Stimulated activated CD8-positive, alpha-beta memory T cell treated with anti-CD3 and anti-CD28 coated beads, Interleukin-12 subunit alpha, Interleukin-12 subunit beta, amount 100 ng/mL, for 24 hours (primary cell): ENCODE results near the gene CWC27.
"Not testable (repeated sequence)": the region's sequence is repeated elsewhere in the genome, so short reads cannot be mapped to it uniquely, and the experiment has no call there.

ENCODE experiments used
- DNase-seq: peaks from one replicate; pipeline ENCODE4 v3.0.0-alpha.2; 2020; ENCODE audit errors: extremely low read depth

CWC27 gene

DNA sequence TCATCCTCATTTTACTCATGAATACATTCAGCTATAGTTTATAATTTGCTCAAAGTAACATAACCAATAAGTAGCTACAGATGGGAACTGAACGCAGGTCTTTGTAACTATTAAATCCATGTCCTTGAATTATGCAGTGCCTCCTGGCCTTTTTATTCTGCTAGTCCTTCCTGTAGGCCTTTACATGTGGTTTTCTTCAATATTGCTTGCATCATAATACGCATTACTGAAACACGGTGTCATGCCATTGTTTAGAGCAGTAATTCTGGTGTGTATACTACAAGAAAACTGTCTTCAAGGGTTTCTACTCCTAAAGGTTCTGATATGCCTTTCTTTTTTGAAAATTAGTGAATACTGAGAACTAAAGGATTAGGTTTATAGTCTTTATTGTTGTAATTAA, 20.7 kb downstream of the CWC27 start:
- DNase-seq = no peak

DNA sequence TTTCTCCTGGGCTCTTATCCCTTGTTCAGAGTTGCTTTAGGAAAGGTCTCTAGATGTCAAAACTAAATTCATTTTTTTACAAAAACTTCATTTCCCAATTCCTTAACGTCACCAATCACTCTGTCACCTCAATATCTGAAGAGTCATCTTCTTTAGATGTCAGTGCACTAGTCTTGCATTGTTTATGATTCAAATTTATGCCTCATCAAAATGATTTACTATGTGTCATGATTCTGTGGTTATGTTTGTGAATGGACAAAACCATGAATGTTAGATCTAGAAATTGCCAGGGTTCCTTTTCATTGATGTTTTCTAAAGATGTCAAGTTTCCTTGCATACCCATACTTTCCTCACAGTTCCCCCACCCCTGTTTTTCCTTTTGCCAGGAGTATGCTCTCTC, 21.5 kb downstream of the CWC27 start:
- no peak for DNase-seq

DNA sequence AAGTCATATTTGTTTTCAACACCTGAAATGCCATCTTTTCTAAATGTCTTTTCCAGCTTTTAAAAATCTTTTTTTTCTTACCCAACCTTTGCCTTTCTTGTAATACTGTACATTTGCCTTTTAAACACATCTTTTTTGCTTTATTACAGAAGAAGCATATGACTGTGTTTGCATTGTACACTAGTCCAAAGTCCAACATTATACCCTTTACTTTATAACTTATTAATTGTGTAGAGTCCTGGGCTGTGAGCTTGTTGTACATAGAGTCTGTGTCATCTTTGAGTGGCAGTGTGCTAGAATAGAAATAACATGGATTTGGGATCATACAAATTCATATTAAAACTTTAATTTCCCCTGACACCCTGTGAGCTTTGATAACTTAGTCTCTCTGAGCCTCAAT, 23.7 kb downstream of the CWC27 start:
- no peak for DNase-seq

DNA sequence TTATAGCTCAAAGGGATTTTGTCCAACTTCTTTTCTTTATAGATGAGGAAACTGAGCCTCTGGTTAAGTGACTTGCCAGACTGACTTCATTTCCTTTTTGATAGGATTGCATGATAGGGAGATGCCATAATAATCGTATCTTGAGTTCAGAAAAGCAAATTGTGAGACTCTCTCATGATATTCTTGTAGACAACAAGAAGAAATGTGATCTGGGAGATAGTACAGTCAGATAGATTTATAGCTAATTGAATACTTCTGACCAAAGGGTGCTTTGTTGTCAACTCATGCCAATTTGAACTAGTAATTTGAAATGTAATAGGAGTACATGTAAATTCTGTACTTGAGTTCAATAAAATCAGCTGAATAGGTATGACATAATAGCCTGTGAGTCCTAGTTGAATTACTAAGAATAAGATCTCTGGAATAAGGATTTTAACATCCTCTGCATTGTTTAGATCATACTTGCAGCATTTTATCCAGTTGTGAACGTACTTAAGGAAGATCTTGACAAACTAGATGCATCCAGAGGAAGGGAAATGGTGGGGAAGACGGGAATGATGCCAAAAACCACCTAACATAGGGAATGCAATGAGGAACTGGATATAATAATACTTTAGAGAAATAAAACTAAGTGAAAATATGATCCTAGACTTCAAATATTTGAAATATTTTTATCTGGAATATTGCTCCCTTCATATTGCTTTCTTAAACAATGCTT, 25.5 kb downstream of the CWC27 start:
- no peak for DNase-seq

DNA sequence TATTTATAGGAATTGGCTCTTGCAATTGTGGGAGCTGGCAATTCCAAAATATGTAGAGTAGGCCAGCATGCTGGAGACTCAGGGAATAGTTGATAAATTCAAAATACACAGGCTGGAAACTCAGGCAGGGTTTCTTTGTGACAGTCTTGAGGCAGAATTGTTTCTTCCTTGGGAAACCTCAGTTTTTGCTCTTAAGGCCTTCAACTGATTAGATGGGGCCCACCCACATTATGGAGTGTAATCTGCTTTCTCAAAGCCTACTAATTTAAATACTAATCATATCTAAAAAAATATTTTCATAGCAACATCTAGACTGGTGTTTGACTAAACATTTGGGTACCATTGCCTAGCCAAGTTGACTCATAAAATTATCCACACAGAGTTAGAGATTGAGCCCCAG, 27.6 kb downstream of the CWC27 start:
- DNase-seq = no peak

DNA sequence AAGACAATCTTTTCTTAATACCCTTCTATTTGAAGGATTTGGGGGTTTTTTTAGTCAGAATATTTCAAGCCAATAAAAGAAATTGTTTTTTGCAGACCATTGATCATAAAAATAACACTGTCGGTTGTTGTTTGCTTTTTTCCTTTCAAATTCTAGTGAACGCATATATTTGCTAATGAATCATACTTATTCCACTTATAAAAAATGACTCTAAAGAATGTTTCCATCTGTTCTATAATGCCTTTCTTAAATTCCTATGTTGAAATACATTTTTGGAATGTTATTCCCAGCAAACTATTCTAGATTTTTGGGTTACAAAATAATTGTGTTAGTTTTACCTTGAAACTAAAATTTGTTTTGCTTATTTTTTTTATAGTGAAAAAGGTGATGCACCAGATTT, 32.2 kb downstream of the CWC27 start:
- DNase-seq = no peak

DNA sequence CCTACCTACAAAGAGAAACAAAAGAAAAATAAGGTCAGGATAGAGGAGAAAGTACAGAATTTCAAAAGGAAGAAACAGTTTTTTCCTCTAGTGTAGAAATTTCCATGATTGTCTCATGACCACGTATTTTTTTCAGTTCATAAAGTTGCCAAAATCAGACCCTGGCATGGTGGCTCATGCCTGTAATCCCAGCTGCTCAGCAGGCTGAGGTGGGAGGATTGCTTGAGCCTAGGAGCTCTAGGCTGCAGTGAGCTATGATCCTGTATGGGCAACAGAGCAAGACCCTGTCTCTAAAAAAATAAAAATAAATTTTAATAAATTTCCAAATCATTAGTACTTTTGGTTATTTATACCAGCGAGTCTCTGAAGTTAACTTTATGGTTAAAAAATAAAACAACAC, 37.8 kb downstream of the CWC27 start:
- DNase-seq = no peak

DNA sequence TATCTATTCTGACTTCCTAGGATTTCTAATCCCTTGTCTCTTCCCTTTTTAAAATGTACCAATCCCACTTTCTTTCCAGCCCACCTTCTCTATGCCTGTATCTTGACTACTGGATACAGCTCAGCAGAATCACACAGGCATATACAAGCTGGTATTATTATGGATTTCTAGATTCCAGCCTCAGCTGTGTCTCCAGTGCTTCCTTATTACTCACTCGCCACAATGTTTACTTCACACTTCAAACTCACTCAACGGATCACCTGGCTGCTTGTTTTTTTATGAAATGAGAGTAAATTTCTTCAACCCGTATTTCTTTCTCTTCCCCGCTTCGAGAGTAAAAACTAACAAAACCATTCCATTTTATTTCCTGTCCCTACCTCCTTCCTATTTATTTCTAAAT, 38.8 kb downstream of the CWC27 start:
- no peak for DNase-seq

DNA sequence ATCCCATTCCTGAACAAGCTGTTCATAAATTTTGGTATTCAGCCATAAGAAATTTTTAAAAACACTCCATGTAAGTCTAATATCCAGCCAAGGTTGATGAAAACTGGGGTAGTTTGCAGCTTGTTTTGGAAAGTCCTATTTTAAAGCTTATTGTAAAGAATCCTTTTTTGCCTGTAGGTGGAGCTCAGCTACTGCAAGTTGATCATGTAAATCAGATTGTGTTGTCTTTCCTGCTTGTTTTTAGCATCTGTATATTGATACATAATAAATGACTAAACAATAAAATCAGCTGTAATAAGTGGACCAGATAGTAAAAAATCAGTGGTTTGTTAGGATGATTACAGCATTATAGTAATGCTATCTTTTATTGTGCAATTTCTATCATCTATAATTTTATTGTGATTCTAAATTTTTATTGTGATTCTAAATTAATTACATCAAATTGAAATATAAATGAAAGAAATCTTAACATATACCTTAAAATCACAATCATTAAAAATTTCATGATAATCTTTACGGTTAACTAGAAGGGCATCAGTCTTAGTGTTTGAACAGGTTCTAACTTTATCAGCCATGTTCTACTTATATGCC, 42.4 kb downstream of the CWC27 start:
- no peak for DNase-seq

DNA sequence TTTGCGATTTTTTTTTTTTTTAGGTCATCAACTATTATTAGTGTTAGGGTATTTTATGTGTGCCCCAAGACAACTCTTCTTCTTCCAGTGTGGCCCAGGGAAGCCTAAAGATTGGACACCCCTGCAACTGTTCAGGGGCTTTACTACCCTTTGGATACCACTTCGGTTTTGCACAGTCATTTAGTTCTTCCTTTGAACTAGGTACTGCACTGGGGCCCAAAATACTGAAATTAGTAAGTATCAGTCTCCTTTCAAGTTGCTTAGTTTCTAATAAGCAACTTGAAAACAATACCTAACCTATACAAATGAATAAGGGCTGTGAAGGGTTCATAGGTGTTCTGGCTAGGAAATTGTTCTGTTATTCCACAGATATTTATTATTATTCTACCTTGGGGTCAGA, 45.3 kb downstream of the CWC27 start:
- DNase-seq = no peak

DNA sequence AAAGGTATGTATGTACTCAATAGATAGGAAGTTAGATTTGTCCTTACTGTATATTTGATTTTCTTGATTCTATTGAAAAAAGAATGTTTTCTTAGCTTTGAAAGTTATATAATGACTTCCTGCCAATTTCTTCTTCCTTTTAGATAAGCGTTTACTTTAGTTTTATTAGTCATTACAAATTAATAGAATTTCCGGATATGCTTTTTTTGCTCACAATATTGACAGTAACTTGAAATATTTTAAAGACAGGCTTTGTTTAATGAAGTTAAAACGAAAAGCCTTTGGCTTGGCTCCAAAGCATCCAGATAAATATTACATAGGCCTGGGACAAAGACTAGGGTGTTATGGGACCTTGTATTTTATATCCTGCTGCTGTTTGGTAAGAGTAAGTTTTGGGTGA, 49.5 kb downstream of the CWC27 start:
- no peak for DNase-seq

DNA sequence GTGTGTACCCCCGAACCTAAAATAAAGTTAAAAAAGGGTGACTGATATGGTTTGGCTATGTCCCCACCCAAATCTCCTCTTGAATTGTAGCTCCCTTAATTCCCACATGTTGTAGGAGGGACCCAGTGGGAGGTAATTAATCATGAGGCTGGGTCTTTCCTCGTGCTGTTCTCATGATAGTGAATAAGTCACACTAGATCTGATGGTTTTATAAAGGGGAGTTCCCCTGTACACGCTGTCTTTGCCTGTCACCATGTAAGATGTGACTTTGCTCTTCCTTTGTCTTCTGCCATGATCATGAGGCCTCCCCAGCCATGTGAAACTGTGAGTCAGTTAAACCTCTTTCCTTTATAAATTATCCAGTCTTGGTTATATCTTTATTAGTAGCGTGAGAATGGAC, 50.6 kb downstream of the CWC27 start:
- not testable (repeated sequence) for DNase-seq

DNA sequence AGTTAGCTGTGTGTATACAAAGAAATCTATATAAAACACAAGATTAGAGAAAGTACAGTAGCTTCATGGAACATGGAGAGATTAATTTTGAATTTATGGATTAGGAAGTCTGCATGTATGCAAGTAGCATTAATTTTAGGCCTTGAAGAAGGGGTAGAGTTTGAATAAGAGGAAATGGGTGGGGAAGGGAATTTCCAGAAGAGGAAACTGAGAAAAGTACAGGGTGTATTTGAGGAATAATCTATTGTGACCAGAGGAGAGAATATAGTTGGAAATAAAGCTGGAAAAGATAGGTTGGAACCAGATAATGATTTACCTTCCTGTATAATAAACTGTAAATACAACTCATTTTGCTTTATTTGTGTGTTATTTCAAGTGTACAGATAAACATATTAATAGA, 53.6 kb downstream of the CWC27 start:
- no peak for DNase-seq

DNA sequence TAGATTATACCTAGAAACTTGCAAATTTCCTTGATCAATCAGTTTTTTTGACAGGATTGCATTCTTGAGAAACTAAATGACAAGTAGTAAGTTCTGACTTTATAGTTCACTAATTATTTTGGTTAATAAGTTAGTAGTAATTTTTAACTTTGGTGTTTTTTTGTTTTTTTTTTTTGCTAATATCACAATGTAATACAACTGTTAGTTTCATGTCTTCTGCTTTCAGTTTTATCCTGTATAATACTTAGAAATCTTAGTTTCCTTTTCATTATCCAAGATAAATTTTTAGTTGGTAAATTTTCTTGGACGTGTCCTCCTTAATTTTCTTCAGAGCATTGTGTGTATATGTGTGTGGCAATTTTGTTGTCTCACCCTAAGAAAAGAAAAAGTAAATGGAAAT, 57.8 kb downstream of the CWC27 start:
- no peak for DNase-seq

DNA sequence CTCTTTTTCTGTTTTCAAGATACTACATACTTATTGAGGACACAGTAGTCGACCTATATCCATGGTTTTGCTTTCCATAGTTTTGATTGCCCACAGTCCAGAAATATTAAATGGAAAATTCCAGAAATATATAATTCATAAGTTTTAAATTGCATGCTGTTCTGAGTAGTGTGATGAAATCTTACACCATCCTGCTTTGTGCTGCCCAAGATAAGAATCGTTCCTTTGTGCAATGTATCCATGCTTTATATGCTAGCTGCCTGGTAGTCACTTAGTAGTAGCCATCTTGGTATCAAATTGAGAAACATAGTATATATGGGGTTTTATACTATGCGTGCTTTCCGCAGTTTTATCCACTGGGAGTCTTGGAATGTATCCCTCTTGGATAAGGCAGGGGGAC, 59.0 kb downstream of the CWC27 start:
- no peak for DNase-seq

DNA sequence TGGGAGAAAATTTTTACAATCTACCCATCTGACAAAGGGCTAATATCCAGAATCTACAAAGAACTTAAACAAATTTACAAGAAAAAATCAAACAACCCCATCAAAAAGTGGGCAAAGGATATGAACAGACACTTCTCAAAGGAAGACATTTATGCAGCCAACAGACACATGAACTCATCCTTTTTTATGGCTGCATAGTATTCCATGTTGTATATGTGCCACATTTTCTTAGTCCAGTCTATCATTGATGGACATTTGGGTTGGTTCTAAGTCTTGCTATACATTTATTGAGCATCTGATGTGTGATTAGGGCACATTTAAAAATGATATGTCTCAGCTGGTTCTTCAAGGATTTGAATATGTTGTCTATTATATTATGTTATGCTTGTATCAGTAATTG, 61.9 kb downstream of the CWC27 start:
- DNase-seq = not testable (repeated sequence)

DNA sequence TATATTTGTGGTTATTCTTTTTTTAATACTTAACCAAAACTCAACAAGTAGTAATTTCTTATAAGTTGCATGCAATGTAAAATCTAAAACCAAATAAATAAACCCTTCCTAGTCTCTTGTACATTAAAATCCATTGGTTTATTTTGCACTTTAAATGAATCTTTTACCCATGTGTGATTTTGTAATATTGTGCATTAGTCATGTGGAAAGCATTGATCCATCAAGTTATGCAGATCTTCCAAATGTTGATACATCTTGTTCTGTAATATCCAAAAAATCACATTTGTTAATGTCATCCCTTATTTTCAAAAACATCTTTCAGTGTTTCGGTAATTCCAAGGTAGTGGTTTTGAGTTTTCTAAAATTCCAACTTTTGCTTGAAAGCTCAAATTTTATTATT, 63.3 kb downstream of the CWC27 start:
- DNase-seq = no peak

DNA sequence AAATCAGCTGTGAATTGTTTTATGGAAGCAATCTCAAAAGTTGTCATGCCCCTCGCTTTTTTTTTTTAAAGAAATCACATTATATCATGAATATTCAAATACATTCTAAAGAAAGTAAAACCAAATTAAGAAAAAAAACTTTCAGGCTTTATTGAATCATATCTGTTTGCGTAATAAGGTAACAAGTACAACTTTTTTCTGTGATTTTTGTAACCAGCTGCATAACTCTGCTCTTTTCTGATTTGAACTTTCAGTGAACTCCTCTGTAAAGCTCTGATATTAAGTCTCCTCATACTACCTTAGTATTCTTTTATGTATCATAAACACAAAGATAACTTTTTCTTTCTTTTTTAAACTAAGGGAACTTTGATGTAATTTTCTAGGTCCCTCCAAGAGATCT, 65.3 kb downstream of the CWC27 start:
- DNase-seq = no peak

DNA sequence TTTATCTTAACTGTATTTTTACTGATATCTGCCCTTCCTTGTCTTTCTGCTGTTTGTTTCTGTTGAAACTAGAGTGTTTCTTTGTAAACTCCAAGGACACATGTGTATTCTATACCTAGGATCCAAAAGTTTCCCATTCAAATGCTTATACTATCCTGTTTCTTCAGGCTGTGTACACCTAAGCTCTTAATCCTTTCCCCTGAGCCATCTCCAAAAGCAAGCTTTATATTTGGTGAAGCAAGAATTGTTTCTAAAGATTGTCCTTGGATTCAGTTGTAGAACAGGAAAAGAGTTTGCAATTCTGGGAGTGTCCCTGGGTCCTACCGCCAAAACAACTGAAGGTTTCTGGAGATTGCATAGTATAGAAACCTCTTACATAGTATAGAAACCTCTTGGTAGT, 65.9 kb downstream of the CWC27 start:
- no peak for DNase-seq

DNA sequence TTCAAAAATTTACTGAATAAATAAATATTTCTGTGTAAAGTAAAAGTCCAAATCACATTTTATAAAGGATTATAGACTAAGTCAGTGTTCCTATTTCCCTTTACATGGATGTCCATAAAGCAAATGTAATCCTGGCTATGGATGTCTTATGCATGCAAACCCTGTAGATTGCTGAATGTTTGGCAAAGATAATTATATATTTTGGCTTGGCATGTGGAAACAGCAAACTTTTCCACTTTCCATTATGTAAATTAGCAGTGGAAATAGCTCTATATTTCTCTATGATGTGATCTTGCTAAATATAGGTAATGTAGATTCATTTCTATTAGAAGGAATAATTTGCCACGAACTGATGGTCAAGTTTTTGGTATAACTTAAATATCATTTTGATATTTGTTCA, 66.5 kb downstream of the CWC27 start:
- no peak for DNase-seq

DNA sequence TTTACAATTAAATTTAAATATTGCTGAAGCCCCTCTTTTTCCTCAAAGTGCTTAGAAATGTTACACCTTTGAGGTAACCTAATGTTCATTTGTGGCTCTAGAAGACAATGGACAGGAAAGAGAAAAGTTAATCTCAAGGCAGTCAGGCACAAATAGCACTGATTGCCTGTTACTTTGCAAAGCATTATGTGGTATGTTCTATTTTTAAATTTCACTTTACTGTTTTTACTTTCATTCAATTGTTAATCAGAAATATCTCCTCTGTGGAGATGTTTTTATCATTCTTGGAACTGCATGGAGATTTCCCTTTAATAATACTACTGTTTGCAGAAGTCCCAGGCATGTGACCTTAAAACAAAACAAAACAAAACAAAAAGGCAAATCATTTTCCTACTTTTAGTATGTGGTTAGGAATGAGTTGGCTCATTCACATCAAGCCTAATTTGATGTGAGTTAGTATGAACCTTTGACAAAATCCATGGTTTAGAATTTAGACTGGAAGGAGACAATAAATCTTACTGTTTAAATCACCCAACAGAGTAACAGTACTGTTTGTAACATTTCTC, 67.5 kb downstream of the CWC27 start:
- no peak for DNase-seq

DNA sequence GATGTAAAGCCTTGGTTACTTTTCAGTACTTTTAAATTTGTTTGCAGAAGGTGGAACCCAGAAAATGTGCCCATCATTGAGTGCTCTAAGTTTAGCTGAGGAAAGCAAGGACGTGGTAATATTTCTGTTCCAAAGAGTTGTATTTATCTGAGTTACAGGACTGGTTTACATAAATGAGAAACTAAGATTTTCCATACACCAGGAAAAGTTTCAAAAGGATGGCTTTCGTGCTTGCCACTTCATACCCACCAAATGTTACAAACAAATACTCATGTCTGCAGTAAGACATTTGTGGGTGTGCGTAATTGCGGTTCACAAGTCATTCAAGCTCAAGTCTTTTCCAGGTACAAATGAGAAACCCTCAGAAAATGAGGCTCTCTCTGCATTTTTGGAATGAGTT, 68.1 kb downstream of the CWC27 start:
- no peak for DNase-seq

DNA sequence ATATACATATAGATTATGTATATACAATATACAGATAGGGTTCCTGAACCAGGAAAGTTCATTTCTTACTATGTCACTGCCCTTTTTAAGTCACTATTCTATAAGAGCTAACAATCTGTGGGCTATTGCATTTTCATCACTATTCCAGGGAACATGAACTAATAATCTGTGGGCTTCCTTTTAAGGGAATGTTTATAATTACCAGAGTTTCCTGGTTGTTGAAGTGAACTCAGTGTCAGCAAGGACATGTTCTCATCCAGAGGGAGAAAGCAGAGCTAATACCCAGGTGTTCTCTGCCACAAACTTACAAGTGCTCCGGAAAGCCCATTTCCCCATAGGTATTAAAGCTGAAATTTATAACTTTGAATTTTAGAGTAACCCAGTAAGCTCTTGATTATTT, 69.6 kb downstream of the CWC27 start:
- no peak for DNase-seq

DNA sequence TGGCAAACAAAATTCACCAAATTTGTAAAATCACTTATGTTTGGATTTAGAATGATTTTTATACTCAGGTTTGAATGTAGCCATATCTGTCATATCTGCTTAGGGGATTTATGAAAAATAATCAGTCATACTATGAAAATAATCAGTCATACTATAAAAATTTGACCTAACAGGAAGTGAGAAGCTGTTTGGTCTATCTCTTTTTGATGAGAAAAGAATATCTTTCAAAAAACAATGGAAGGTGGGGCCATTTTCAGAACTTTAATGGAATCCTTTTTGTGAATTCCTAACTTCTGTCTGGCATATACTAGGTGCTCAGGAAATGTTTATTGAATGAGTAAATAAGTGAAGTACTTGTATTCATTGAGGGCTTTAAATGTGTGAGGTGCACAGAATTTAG, 70.1 kb downstream of the CWC27 start:
- no peak for DNase-seq
